HG03095 (cell line): ENCODE results near the gene KIF3C.
"Not testable (repeated sequence)": the region's sequence is repeated elsewhere in the genome, so short reads cannot be mapped to it uniquely, and the experiment has no call there.

Source experiments
- ATAC-seq: cut with Tn5 transposase; IDR thresholded peaks from one replicate; pipeline ENCODE4 v1.9.1; 2021; ENCODE audit warnings: moderate library complexity; ENCODE audit not compliant: unreplicated experiment

The KIF3C gene

DNA sequence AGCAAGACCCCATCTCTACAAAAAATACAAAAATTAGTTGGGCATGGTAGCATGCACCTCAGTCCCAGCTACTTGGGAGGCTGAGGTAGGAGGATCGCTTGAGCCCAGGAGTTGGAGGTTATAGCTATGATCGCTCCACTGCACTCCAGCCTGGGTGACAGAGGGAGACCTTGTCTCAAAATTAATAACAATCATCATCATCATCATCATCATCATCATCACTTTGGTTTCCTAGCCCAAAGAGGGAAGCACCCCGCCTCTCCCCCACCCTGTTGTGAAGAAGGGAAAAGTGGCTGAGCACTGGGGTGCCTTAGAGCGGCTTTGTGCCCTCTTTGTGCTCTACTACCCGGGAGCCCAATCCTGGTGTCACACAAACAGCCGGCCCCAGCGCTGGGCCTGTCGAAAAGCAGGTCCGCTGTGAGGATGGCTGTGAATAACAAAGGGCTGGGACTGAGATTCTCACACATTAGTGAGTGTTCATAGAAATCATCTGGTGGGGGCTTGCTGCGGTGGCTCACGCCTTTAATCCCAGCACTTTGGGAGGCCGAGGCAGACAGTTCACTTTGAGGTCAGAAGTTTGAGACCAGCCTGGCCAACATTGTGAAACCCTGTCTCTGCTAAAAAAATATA lies 61.4 kb downstream of the KIF3C start:
- ATAC-seq = no peak

DNA sequence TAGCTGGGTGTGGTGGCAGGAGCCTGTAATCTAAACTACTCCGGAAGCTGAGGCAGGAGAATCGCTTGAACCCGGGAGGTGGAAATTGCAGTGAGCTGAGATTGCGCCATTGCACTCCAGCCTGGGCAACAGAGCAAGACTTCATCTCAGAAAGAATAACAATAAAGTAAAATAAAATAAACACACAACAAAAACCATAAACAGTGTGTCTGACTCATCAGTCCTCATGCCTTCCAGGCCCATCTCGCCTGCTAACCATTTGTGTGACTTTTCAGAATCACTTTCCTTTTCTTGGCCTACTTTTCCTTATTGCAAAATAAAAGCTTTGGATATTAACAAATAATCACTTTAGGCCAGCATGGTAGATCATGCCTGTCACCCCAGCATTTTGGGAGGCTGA lies 62.0 kb downstream of the KIF3C start:
- no peak for ATAC-seq

- no peak for ATAC-seq
Measured at GRCh38 chr2:25917832-25918231, 64.5 kb downstream of the KIF3C start.

GRCh38 chr2:25917411-25917810 lies 64.9 kb downstream of the KIF3C start:
- ATAC-seq = not testable (repeated sequence)

- ATAC-seq = not testable (repeated sequence)
Measured at GRCh38 chr2:25915944-25916772, 66.1 kb downstream of the KIF3C start.

DNA sequence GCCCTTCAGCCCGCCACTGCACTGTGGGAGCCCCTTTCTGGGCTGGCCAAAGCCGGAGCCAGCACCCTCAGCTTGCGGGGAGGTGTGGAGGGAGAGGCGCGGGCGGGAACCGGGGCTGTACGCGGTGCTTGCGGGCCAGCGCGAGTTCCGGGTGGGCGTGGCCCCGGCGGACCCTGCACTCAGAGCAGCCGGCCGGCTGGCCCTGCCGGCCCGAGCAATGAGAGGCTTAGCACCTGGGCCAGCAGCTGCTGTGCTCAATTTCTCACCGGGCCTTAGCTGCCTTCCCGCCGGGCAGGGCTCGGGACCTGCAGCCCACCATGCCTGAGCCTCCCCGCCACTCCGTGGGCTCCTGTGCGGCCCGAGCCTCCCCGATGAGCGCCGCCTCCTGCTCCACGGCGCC lies 66.9 kb downstream of the KIF3C start:
- ATAC-seq = not testable (repeated sequence)

DNA sequence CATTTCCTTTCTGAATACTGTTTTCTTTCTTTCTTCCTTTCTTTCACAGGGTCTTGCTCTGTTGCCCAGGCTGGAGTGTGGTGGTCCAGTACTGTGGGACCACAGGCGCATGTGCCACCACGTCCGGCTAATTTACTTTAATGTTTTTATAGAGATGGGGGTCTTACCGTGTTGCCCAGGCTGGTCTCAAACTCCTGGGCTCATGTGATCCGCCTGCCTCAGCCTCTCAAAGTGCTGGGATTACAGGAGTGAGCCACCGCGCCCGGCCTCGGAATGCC lies 68.7 kb downstream of the KIF3C start:
- ATAC-seq = not testable (repeated sequence)

DNA sequence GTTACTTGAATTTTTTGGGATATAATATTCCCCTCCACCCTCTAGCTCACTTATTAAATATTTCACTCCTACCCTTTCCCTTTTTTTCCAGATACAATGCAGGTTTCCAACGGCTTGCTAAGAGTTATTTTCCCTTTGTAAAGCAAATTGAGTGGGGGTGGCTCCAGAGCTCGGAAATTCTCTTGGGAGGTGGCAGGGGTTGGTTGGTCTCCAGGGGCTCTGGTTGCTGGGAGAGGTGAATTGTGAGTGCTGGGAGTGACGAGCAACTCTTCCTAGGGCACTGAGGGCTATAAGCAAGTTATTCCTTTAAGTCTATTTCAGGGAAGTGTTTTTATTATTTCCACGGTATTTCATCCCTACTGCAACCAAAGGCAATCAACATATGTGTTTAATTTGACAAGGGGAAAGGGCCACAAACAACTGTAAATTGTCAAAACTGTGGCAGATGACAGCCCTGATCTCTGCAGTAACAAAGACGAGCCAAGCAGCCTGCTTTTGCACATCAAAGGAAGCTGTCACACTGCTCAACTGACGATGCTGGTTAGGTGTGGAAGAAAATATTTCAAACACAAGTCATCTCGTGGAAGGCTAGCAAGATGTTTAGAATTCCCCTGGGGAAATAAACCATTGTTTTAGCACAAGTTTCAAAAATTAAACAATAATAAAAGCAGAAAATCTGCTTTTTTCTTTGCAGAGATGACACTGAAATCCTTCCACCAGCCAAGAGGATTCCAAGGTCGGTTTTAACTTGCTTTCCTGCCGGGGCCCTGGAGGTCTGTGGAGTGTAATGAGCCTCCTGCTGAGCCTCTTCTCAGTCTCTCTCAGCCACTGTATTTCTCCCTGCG lies 69.2 kb downstream of the KIF3C start:
- no peak for ATAC-seq

- ATAC-seq = not testable (repeated sequence)
Measured at GRCh38 chr2:25909574-25909973, 72.7 kb downstream of the KIF3C start.

- no peak for ATAC-seq
Measured at GRCh38 chr2:25905126-25905525, 77.2 kb downstream of the KIF3C start.

DNA sequence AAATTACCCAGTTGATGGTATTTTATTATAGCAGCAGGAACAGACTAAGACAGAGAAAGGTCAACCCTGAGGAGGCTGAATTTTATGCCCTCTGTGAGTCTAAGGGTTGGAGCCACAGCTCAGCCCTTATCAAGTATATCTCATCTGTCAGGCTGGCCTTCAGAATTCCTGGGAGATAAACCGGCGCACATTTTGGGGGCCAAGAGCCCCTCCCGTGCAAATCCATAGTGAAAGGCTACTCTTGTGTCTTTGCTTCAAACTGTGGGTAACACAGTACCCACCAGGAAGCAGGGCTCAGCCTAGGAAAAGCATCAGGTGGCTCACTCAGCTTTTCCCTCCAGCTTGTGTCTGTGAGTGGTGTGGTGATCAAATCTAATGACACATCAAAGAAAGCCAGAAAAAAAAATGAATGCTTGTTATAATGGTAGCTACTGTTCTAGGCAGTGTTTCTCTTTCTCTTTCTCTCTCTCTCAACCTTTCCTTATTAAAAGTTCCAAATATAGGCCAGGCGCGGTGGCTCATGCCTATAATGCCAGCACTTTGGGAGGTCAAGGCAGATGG lies 79.0 kb downstream of the KIF3C start:
- no peak for ATAC-seq

DNA sequence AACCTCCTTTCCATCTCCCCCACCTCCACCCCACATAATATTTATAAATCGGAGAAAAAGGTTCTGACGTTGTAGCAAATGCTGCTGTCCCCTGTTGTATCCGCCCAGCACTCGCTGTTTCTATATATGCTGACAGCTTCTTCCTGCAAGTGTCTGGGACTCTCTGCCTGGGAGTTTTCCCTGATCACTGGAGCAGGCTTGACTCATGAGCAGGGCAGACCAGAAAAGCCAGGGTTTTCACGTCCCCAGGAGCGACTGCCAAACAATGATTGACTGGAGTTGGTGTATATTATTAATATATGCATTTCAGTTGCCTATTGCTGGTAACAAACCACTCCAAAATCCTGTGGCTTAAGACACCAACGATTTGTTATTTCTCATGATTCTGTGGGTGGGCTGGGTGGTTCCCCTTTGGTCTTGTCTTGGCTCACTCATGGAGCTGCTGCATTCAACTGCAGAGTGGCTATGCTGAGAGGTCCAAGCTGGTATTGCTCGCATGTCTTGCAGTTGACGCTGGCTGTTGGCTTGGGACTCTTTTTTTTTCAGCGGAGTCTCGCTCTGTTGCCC lies 82.8 kb downstream of the KIF3C start:
- no peak for ATAC-seq

- no peak for ATAC-seq
Measured at GRCh38 chr2:25897506-25897905, 84.8 kb downstream of the KIF3C start.

- not testable (repeated sequence) for ATAC-seq
Measured at GRCh38 chr2:25896308-25896707, 86.0 kb downstream of the KIF3C start.

GRCh38 chr2:25895610-25896009 lies 86.7 kb downstream of the KIF3C start:
- no peak for ATAC-seq

- no peak for ATAC-seq
Measured at GRCh38 chr2:25895018-25895417, 87.3 kb downstream of the KIF3C start.

DNA sequence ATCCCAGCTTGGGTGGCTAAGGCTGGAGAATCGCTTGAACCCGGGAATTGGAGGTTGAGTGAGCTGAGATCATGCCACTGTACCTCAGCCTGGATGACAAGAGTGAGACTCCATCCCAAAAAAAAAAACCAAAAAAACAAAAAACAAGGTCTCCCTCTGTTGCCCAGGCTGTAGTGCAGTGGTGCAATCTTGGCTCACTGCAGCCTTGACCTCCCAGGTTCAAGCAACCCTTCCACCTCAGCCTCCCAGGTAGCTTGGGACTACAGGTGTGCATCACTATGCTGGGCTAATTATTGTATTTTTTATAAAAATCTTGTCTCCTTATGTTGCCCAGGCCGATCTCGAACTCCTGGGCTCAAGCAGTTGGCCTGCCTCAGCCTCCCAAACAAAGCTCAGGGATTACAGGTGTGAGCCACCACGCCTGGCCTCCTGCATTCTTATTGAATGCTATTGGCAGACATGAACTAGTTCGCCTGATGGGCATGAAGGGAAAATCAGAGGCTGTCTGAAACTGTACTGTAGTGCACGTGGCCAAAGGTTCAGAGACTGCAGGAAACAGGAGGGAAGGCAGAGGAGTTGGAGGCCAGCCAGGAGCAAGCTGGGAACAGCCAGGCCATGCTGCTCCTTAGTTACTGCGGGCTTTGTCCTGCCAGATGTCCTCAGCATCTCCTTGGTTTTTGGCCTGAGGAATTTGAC lies 88.0 kb downstream of the KIF3C start:
- ATAC-seq = no peak

- no peak for ATAC-seq
Measured at GRCh38 chr2:25891672-25892071, 90.6 kb downstream of the KIF3C start.

- ATAC-seq = no peak
Measured at GRCh38 chr2:25887624-25888242, 94.6 kb downstream of the KIF3C start.

- no peak for ATAC-seq
Measured at GRCh38 chr2:25885933-25886332, 96.4 kb downstream of the KIF3C start.
